HG03175 (cell line): ENCODE data around the gene KLHDC2.
"Not testable (repeated sequence)": the region's sequence is repeated elsewhere in the genome, so short reads cannot be mapped to it uniquely, and the experiment has no call there.

Experiments used
- ATAC-seq: cut with Tn5 transposase; IDR thresholded peaks from one replicate; pipeline ENCODE4 v1.9.1; 2021; ENCODE audit warnings: mild to moderate bottlenecking, moderate library complexity; ENCODE audit not compliant: unreplicated experiment

The KLHDC2 gene, protein sequence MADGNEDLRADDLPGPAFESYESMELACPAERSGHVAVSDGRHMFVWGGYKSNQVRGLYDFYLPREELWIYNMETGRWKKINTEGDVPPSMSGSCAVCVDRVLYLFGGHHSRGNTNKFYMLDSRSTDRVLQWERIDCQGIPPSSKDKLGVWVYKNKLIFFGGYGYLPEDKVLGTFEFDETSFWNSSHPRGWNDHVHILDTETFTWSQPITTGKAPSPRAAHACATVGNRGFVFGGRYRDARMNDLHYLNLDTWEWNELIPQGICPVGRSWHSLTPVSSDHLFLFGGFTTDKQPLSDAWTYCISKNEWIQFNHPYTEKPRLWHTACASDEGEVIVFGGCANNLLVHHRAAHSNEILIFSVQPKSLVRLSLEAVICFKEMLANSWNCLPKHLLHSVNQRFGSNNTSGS

GRCh38 chr14:49767571-49768300 lies at the start of gene KLHDC2:
KLHDC2 (plus strand) TSS chr14:49768153; CDS start chr14:49768469, 316 bp downstream.
- ATAC-seq, result peak; percentile 90

GRCh38 chr14:49720744-49721143 lies 47.2 kb upstream of the KLHDC2 start:
- no peak for ATAC-seq

- not testable (repeated sequence) for ATAC-seq
Measured at GRCh38 chr14:49721733-49722435, 46.1 kb upstream of the KLHDC2 start.

GRCh38 chr14:49727171-49727570 lies 40.8 kb upstream of the KLHDC2 start:
- no peak for ATAC-seq

- no peak for ATAC-seq
Measured at GRCh38 chr14:49732896-49733295, 35.1 kb upstream of the KLHDC2 start.

- no peak for ATAC-seq
Measured at GRCh38 chr14:49733836-49734235, 34.1 kb upstream of the KLHDC2 start.

- ATAC-seq, result not testable (repeated sequence)
Measured at GRCh38 chr14:49735669-49736068, 32.3 kb upstream of the KLHDC2 start.

- ATAC-seq, result no peak
Measured at GRCh38 chr14:49745191-49745590, 22.8 kb upstream of the KLHDC2 start.

GRCh38 chr14:49746476-49746875 lies 21.5 kb upstream of the KLHDC2 start:
- not testable (repeated sequence) for ATAC-seq

- no peak for ATAC-seq
Measured at GRCh38 chr14:49754570-49755097, 13.3 kb upstream of the KLHDC2 start.

- ATAC-seq, result no peak
Measured at GRCh38 chr14:49755378-49755777, 12.6 kb upstream of the KLHDC2 start.

GRCh38 chr14:49761839-49762551 lies 6.0 kb upstream of the KLHDC2 start:
- no peak for ATAC-seq

DNA sequence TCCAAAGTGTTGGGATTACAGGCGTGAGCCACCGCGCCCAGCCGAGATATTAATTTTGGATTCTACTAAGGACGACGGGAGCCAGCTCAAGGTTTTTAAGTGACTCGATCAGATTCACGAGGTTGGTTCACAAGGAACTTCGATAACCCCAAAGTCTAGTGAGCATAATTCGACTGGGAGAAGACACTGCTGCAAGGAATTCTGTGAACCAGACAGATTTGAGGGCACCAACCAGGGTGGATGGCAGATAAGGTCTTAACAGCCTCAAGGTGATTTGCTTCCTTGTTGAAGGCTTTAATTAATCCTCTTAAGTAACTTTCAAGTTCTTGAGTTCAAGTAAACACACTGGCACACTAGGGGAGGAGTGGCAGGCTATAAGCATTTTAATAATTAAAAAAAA lies 1.1 kb upstream of the KLHDC2 start:
- no peak for ATAC-seq

DNA sequence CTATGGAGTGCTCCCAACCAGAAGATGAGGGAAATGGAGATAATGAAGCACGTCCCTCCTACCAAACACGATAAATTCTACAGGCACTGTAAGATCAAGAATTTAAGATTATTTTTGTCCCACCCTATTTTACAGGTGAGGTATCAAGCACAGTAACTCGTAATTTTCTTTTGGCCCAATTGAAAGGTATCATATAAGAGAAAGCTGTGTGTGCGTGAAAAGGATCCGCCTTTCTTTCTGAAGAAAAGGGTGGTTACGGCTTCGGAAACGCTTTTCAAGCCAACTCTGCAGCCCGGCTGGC lies 733 bp upstream of the KLHDC2 start:
- ATAC-seq, result no peak

DNA sequence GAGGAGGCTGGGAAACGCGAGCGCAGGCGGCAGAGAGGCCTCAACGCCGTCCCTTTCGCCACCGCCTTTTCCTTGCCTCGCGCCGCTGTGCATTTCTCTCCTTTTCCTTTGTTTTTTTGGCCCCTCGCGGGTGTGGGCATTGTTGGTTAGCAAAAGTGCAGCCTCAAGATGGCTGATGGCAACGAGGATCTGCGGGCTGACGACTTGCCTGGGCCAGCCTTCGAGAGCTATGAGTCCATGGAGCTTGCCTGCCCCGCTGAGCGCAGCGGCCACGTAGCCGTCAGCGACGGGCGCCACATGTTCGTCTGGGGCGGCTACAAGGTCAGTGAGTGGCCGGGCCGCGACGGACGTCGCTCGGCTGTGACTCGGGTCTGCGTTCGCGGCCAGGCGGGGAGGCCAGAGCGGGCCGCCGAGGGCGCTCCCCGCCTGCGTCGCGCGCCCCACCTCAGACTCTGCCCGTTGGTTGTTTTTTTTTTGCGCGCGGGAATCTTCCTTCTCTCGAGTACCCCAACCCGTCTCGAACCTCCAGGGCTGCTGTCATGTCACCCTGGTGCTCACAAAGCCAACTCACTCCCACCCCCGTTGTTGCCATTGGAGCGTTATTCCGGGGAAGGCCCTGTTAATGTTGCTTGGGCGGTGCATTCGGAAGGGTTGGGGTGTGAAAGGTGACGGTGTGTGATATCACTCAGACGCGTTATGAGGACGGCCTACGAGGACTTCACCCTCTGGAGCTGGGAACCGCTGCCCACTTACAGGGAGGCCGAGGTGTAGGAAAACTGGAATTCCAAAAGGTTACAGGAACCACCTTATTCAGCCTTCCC lies 558 bp downstream of the KLHDC2 start:
- peak; percentile 32 for ATAC-seq

DNA sequence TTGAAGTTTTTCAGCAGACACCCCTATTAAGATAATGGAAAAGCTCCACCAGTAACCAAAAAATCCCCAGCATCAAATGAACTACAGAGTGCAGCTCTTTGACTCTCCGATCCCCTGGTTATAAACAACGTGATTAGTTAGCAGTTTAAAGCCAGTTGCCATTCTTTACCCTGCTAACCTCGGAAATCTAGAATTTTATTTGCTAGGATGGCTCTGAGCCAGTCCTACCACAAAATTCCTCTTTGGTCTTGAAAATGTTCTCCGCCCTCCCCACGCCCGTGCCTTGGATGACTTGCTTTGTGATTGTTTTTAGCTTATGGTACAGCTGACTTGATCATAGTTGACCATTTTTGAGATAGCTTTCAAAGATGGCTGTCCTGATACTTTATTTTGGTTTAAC lies 1.2 kb downstream of the KLHDC2 start:
- no peak for ATAC-seq

- ATAC-seq, result no peak
Measured at GRCh38 chr14:49769581-49770211, 1.7 kb downstream of the KLHDC2 start.

DNA sequence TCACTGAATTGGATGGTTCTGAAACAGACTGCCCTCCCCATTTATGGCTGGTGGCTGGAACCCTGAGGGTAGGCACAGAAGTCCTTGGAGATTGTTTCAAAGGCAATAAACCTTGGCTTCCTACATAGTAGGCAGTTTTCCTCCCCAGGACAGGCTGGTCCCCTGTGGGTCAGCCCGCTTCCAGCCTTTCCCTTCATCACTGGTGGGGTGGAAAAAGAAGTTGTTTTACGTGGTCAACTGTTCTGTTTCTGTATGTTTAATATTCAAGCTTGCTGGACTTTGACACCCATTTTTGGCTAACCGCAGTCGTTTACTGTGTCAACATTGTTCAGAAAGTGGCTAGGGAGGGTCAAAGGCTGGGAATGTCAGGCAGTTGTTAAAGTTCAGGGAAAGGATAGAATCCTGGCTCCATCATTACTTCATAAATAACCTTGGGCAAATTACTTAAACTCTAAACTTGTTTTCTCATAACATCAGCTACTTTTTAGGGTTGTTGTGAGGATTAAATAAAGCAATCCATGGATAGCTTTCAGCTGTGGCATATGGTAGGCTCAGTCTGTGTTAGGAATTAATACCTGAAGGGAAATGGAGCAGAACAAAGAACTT lies 2.4 kb downstream of the KLHDC2 start:
- ATAC-seq, result no peak

DNA sequence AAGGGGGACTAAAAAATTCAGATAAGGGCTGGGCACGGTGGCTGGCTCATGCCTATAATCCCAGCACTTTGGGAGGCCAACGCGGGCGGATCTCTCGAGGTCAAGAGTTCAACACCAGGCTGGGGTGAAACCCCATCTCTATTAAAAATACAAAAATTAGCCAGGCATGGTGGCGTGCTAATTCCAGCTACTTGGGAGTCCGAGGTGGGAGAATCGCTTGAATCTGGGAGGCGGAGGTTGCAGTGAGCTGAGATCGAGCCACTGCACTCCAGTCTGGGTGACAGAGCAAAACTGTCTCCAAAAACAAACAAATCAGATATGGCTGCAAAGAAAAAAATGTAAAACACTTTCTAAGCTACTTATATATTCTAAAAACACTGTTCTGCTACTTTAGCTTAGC lies 3.7 kb downstream of the KLHDC2 start:
- ATAC-seq, result not testable (repeated sequence)
